Psoas muscle (tissue), 8 donors: ENCODE results near the gene CACNA1C. TPM values are rescaled to one million over a fixed set of nuclear protein-coding genes. Genes with fewer than 3 reads are reported as not detected.

ENCODE experiments used
- ATAC-seq, 4 donors: fragments of 200-7000 bp; cut with Tn5 transposase; one replicate each; pipeline ENCODE4 v1.9.1; 2020; ENCODE audit warnings: moderate library complexity in 3 of 4, mild to moderate bottlenecking in 2 of 4
- DNase-seq, 2 donors: peaks; one replicate each; pipeline ENCODE4 v3.0.0-alpha.2; 2020
- H3K27ac ChIP-seq: fragments of 200-600 bp; one replicate; pipeline ENCODE4 v1.8.0; 2022
- H3K27me3 ChIP-seq, 3 donors: fragments of 200-600 bp in 1 of 3; one replicate each; pipeline versions ENCODE4 v1.6.1 to v1.8.0; 2013 to 2022; ENCODE audit warnings: low read length in 2 of 3, mild to moderate bottlenecking in 2 of 3, moderate library complexity in 1 of 3; ENCODE audit not compliant: insufficient read depth in 3 of 3
- H3K36me3 ChIP-seq, 2 donors: fragments of 200-600 bp in 1 of 2; one replicate each; pipeline versions ENCODE4 v1.6.1 to v1.8.0; 2013 to 2022; ENCODE audit warnings: low read depth in 1 of 2, mild to moderate bottlenecking in 1 of 2, moderate library complexity in 1 of 2; ENCODE audit not compliant: insufficient read depth in 1 of 2
- H3K4me1 ChIP-seq: fragments of 200-600 bp; one replicate; pipeline ENCODE4 v1.8.0; 2022
- H3K4me3 ChIP-seq: fragments of 200-600 bp; one replicate; pipeline ENCODE4 v1.8.0; 2022; ENCODE audit warnings: mild to moderate bottlenecking
- H3K9me3 ChIP-seq: fragments of 200-600 bp; one replicate; pipeline ENCODE4 v1.8.0; 2022
- WGBS, 3 donors: extraction: QIAGEN DNeasy Blood & Tissue Kit; methylation state at CpG; one replicate each; pipeline versions ENCODE4 v1.1.6 to v1.1.7; 2013; 5-methylcytosine and 5-hydroxymethylcytosine counted together
- intact Hi-C, 2 donors: fragments of 100-400 bp; cut with DNase I; formaldehyde crosslinking; loops; one replicate each; pipeline versions ENCODE4 v1.11.0 to v1.14.2; 2022
- polyA plus RNA-seq, 3 donors: library from polyadenylated mRNA; stranded (reverse); fragments of 200-250 nt; gene quantifications; one replicate each; pipeline ENCODE4 v1.2.3, GENCODE V29; 2013
- total RNA-seq, 4 donors: library from RNA; stranded (reverse); fragmentation: NEBNext Ultra II Directional in 2 of 4; extraction: Animal tissue kit (Norgen Biotek cat#: 25700) in 2 of 4; gene quantifications; one replicate each; pipeline versions ENCODE4 v1.2.1 to v1.2.4, GENCODE V29; 2021 to 2023
- TF ChIP-seq, protein P1 (sequence below): fragments of 200-600 bp; IDR thresholded peaks from one replicate; pipeline ENCODE4 v1.8.0; 2022; ENCODE audit warnings: antibody characterized with exemption
- donor health status: healthy with polysubstance abuse.
- donor health status: DM: no; HTN: no; CAD: no; lungs with moderate emphysema.
- donor health status: Bipolar disorder and iron deficiency.
- donor health status: healthy.
- donor health status: DM: yes; HTN: yes; CAD: no.
- donor health status: DM: no; HTN: no; CAD: no.
- donor health status: DM: no; HTN: no; CAD: no.
- donor health status: DM: yes; HTN: yes; CAD: no.

The CACNA1C gene
- total and polyA plus RNA-seq, 7 donors = 0.26 to 2.9 (median 0.95) TPM

DNA sequence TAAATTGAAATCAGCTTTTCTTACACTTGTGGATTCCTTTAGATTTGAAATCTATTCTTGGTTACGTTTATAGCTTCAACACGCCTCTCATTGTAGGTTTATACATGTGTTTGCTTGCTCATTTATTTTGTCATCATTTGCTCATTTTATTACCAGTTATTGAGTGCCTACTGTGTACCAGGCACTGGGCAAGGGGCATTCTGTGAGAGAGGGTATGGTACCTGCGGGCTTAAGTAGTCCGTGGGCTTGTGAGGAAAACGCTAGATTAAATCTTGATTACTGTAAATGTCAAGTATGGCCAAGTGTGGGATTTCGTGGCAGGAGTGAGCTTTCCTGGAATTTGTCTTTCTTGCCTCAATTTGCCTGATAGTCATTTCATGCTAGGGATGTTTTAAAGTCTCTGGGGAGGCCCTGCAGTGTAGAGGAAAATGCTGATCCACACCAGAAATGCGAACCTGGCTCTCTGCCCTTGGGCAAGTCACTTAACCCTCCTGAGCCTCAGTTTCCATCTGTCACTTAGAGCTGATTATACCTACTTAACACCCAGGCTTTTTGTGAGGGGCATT, 92.7 kb downstream of the CACNA1C start:
- Histone ChIP-seq H3K4me3 (no peak overlapping the region), H3K4me1 (no peaks in the 10 kb centered on the region), H3K9me3 (no peaks in the 10 kb centered on the region), H3K27me3 (no peaks in the 10 kb centered on the region), H3K36me3 (no peaks in the 10 kb centered on the region), H3K27ac (no peak overlapping the region)
- 70 to 74% (median 71%) methylated on average over 7 of the region's 7 CpGs for WGBS, 3 donors
- no peak for ATAC-seq
- TF ChIP-seq, protein P1, sequence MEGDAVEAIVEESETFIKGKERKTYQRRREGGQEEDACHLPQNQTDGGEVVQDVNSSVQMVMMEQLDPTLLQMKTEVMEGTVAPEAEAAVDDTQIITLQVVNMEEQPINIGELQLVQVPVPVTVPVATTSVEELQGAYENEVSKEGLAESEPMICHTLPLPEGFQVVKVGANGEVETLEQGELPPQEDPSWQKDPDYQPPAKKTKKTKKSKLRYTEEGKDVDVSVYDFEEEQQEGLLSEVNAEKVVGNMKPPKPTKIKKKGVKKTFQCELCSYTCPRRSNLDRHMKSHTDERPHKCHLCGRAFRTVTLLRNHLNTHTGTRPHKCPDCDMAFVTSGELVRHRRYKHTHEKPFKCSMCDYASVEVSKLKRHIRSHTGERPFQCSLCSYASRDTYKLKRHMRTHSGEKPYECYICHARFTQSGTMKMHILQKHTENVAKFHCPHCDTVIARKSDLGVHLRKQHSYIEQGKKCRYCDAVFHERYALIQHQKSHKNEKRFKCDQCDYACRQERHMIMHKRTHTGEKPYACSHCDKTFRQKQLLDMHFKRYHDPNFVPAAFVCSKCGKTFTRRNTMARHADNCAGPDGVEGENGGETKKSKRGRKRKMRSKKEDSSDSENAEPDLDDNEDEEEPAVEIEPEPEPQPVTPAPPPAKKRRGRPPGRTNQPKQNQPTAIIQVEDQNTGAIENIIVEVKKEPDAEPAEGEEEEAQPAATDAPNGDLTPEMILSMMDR = no peak
- intact Hi-C loops = no loop called here
- no peak for DNase-seq

DNA sequence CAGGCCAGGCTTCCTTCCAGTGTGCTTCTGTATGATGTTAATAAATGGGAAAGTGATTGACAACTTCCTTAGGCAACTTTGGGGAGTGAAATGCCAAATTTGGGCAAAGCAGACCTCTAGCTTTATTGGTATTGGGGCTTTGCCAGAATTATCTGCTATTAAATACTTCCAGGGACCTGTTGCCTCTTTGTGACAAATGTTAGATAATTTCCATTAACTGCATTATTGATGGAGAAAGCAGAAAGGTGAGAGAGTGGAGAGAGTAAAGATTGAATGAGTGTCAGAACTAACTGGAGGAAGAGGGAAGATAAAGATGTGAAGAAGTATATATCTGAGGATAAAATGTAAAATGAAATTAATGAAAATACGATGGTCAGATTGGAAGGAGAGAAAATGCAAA, 94.5 kb downstream of the CACNA1C start:
- Histone ChIP-seq H3K9me3 (no peaks in the 10 kb centered on the region), H3K27me3 (no peaks in the 10 kb centered on the region), H3K4me1 (no peaks in the 10 kb centered on the region), H3K27ac (no peak overlapping the region), H3K4me3 (no peak overlapping the region), H3K36me3 (no peaks in the 10 kb centered on the region)
- DNase-seq = no peak
- 84 to 100% (median 88%) methylated on average over 1 of the region's 1 CpG for WGBS, 3 donors
- TF ChIP-seq, protein P1 = no peak
- intact Hi-C loops = no loop called here
- ATAC-seq = no peak

DNA sequence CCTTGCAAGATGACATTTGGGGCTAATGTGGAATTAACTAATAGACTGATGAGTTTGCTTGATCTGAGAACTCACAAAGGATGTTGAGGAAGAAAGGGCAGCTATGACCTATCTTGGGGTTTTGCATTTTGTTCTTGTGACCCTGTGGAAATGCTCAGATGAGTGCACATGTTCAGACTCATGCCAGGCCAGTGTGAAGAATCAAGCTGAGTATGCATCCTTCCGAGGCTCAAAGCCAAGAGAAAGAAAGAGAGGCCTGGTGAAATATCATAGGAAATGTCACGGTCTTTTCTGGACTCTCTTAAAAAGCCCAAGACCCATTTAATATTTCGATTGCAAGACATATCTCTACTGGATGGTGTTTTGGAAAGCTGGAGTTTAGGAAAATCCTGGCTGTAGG, 96.3 kb downstream of the CACNA1C start:
- Histone ChIP-seq H3K9me3 (no peaks in the 10 kb centered on the region), H3K27me3 (no peaks in the 10 kb centered on the region), H3K27ac (no peak overlapping the region), H3K36me3 (no peaks in the 10 kb centered on the region), H3K4me3 (no peak overlapping the region), H3K4me1 (peaks cover 2% of the 10 kb centered on the region)
- DNase-seq (no peak), ATAC-seq (no peak)
- WGBS, 3 donors = 43 to 51% (median 45%) methylated on average over 3 of the region's 3 CpGs
- intact Hi-C loops = no loop called here
- TF ChIP-seq, protein P1 = no peak

DNA sequence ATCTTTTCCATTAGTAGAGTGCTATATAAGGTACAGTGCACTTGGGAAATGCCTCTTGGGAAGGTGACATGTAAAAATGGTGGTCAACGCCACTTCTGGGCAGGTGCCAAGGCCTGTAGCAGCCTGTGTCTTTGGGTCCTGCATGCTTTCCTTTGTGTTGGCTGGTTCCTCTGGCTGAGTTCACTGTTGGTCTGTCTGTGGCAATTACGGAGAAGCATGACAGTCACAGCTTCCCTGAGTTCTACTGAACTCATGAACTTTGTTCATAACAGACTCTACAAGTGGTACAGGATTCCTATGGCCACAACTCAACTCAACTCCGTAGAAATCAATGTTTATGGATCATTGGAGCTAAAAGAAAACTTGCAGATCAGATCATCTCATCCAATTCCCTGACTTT, 98.0 kb downstream of the CACNA1C start:
- H3K36me3 ChIP-seq = no peaks in the 10 kb centered on the region
- DNase-seq (no peak), ATAC-seq (no peak)
- peaks cover 2% of the 10 kb centered on the region for H3K4me1 ChIP-seq
- intact Hi-C loops = no loop called here
- TF ChIP-seq, protein P1 = no peak
- no peaks in the 10 kb centered on the region for H3K9me3 ChIP-seq
- H3K4me3 ChIP-seq = no peak overlapping the region
- WGBS, 3 donors = 56 to 82% (median 71%) methylated on average over 3 of the region's 3 CpGs
- no peak overlapping the region for H3K27ac ChIP-seq
- no peaks in the 10 kb centered on the region for H3K27me3 ChIP-seq

DNA sequence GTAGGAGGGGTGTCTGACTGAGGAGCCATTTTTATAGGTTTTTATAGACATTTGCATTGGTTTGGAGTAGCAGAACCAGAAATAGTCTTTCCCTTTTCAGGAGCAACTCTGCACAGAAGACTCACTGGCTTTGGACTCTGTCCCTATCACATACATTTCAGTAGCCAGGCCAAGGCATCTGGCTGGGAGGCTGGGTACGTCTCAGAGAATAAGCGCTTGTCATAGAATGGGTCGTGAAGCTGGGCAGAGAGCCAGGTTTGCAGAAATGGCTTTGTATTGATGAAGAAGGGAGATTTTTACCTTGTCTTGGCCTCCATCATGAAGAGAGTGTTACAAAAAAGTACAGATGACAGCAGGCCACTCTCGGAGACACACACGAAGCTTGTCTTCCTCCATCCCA, 98.6 kb downstream of the CACNA1C start:
- intact Hi-C loops = no loop called here
- WGBS, 3 donors = 67 to 79% (median 70%) methylated on average over 5 of the region's 5 CpGs
- no peak for ATAC-seq
- H3K4me3 ChIP-seq = no peak overlapping the region
- TF ChIP-seq, protein P1 = no peak
- no peak for DNase-seq
- no peaks in the 10 kb centered on the region for H3K9me3 ChIP-seq
- no peaks in the 10 kb centered on the region for H3K36me3 ChIP-seq
- H3K4me1 ChIP-seq = peaks cover 2% of the 10 kb centered on the region
- no peaks in the 10 kb centered on the region for H3K27me3 ChIP-seq
- H3K27ac ChIP-seq = no peak overlapping the region
